Mucosa of descending colon (tissue), 3 donors: ENCODE measurements around the gene CAPN5. TPM values are rescaled to one million over a fixed set of nuclear protein-coding genes. Genes with fewer than 3 reads are reported as not detected.

Source experiments
- ATAC-seq: fragments of 200-7000 bp; cut with Tn5 transposase; one replicate; pipeline ENCODE4 v1.9.1; 2020; ENCODE audit warnings: mild to moderate bottlenecking, moderate library complexity
- DNase-seq, 3 donors: peaks; one replicate each; pipeline ENCODE4 v3.0.0-alpha.2; 2020
- H3K36me3 ChIP-seq: fragments of 200-600 bp; one replicate; pipeline ENCODE4 v1.8.0; 2021; ENCODE audit warnings: low read depth, mild to moderate bottlenecking
- H3K4me1 ChIP-seq: fragments of 200-600 bp; one replicate; pipeline ENCODE4 v1.8.0; 2021; ENCODE audit warnings: low read depth, mild to moderate bottlenecking
- H3K4me3 ChIP-seq: fragments of 200-600 bp; one replicate; pipeline ENCODE4 v1.8.0; 2021; ENCODE audit warnings: mild to moderate bottlenecking
- H3K9me3 ChIP-seq: fragments of 200-600 bp; one replicate; pipeline ENCODE4 v1.8.0; 2021; ENCODE audit warnings: mild to moderate bottlenecking
- intact Hi-C, 2 donors: fragments of 100-400 bp; cut with DNase I in 1 of 2; cut with micrococcal nuclease in 1 of 2; formaldehyde crosslinking; loops; one replicate each; pipeline versions ENCODE4 v1.11.0 to v1.11.1; 2022; cut with DNase I, micrococcal nuclease
- total RNA-seq, 3 donors: library from RNA; stranded (reverse); fragmentation: NEBNext Ultra II Directional in 2 of 3; extraction: Animal tissue kit (Norgen Biotek cat#: 25700) in 2 of 3; gene quantifications; one replicate each; pipeline versions ENCODE4 v1.2.1 to v1.2.4, GENCODE V29; 2021 to 2023
- TF ChIP-seq, protein P1 (sequence below): fragments of 200-600 bp; IDR thresholded peaks from one replicate; pipeline ENCODE4 v1.8.0; 2022; ENCODE audit warnings: antibody characterized with exemption, mild to moderate bottlenecking
- donor health status: DM: no; HTN: no; CAD: no; lungs with moderate emphysema.
- donor health status: DM: no; HTN: no; CAD: no.
- donor health status: DM: no; HTN: yes; CAD: no.

CAPN5 gene
- total RNA-seq, 3 donors from 2014 or later, result 142 to 351 (median 253) TPM

GRCh38 chr11:77120571-77120970 is 53.8 kb downstream of the CAPN5 start:
- DNase-seq, result no peak
- TF ChIP-seq, protein P1, sequence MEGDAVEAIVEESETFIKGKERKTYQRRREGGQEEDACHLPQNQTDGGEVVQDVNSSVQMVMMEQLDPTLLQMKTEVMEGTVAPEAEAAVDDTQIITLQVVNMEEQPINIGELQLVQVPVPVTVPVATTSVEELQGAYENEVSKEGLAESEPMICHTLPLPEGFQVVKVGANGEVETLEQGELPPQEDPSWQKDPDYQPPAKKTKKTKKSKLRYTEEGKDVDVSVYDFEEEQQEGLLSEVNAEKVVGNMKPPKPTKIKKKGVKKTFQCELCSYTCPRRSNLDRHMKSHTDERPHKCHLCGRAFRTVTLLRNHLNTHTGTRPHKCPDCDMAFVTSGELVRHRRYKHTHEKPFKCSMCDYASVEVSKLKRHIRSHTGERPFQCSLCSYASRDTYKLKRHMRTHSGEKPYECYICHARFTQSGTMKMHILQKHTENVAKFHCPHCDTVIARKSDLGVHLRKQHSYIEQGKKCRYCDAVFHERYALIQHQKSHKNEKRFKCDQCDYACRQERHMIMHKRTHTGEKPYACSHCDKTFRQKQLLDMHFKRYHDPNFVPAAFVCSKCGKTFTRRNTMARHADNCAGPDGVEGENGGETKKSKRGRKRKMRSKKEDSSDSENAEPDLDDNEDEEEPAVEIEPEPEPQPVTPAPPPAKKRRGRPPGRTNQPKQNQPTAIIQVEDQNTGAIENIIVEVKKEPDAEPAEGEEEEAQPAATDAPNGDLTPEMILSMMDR, result no peak
- ATAC-seq, result no peak
- no peaks in the 10 kb centered on the region for H3K4me1 ChIP-seq
- H3K36me3 ChIP-seq, result peaks cover 20% of the 10 kb centered on the region
- H3K4me3 ChIP-seq, result no peak overlapping the region
- intact Hi-C loops, result no loop called here
- no peaks in the 10 kb centered on the region for H3K9me3 ChIP-seq

DNA sequence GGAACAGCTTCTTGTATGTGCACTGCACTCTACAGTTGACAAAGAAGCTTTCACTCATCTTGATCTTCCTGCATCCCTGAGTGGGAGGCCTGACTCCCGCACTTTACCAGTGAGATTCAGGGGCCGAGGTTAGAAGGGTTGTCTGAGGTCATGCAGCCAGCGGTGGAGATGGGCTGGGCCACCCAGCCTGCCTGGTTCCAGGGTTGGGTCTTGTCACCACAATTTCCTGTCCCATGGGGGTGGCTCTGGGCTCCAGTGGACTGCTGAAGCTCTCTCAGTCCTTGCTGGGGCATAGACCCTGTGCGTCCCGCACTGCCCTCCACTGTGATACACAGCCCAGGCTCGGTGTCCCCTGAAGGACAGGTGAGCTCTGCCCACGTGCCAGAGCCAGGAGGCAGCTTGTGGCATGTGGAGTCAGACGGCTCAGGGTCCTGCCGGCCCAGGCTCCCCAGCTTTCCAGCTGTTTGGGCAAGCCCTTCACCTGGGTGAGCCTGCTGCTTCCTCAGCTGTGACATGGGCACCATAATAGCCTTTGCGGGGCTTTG is 54.4 kb downstream of the CAPN5 start:
- no peak for DNase-seq
- TF ChIP-seq, protein P1, result no peak
- H3K36me3 ChIP-seq, result peaks cover 20% of the 10 kb centered on the region
- H3K4me1 ChIP-seq, result no peaks in the 10 kb centered on the region
- H3K9me3 ChIP-seq, result no peaks in the 10 kb centered on the region
- intact Hi-C loops, result no loop called here
- no peak for ATAC-seq
- no peak overlapping the region for H3K4me3 ChIP-seq

- ATAC-seq (no peak), DNase-seq (peak in 1 of 3 donors; percentile 31)
- TF ChIP-seq, protein P1, result no peak
- Histone ChIP-seq H3K9me3 (no peaks in the 10 kb centered on the region), H3K4me1 (peaks cover 6% of the 10 kb centered on the region), H3K4me3 (no peak overlapping the region), H3K36me3 (peaks cover 20% of the 10 kb centered on the region)
- intact Hi-C loops, result no loop called here
Measured at GRCh38 chr11:77121876-77122575, 55.3 kb downstream of the CAPN5 start.

DNA sequence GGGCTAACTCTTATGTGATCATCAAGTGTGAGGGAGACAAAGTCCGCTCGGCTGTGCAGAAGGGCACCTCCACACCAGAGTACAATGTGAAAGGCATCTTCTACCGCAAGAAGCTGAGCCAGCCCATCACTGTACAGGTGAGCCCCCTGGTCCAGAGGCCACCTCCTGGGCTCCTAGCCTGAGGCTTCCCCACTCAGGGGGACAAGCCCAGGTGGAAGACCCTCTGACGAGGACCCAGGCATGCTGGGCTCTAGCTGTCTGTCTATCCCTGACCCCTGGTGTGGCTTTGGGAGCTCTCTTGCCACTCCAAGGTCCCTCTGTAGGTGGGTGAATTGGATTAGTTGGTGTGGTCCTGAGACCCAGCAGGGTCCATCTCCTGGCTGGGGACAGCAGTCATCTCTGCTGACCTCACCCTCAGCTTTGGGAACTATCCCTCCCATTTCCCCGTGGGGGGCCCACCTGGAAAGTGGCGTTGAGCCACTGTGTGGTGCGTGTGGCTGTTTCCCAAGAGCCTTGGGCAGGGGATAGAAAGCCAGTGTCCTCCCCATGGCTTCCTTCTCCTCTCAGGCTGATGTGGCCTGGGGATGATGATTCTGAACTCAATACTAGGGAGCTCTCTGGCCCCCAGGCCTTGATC is 55.9 kb downstream of the CAPN5 start:
- TF ChIP-seq, protein P1, result no peak
- H3K36me3 ChIP-seq, result peaks cover 20% of the 10 kb centered on the region
- no peak for DNase-seq
- no peaks in the 10 kb centered on the region for H3K9me3 ChIP-seq
- H3K4me3 ChIP-seq, result no peak overlapping the region
- no peak for ATAC-seq
- peaks cover 12% of the 10 kb centered on the region for H3K4me1 ChIP-seq
- intact Hi-C loops, result no loop called here

- intact Hi-C loops, result no loop called here
- H3K9me3 ChIP-seq, result no peaks in the 10 kb centered on the region
- DNase-seq (peak in 1 of 3 donors; percentile 34), ATAC-seq (no peak)
- H3K4me1 ChIP-seq, result peaks cover 19% of the 10 kb centered on the region
- H3K4me3 ChIP-seq, result no peak overlapping the region
- TF ChIP-seq, protein P1, result no peak
- peaks cover 15% of the 10 kb centered on the region for H3K36me3 ChIP-seq
Measured at GRCh38 chr11:77123591-77123990, 56.8 kb downstream of the CAPN5 start.
